ENCODE results near the gene CLCN2.
A peak's percentile ranks its signal among the peaks of the same experiment; 100 is the strongest.

Gene CLCN2

DNA sequence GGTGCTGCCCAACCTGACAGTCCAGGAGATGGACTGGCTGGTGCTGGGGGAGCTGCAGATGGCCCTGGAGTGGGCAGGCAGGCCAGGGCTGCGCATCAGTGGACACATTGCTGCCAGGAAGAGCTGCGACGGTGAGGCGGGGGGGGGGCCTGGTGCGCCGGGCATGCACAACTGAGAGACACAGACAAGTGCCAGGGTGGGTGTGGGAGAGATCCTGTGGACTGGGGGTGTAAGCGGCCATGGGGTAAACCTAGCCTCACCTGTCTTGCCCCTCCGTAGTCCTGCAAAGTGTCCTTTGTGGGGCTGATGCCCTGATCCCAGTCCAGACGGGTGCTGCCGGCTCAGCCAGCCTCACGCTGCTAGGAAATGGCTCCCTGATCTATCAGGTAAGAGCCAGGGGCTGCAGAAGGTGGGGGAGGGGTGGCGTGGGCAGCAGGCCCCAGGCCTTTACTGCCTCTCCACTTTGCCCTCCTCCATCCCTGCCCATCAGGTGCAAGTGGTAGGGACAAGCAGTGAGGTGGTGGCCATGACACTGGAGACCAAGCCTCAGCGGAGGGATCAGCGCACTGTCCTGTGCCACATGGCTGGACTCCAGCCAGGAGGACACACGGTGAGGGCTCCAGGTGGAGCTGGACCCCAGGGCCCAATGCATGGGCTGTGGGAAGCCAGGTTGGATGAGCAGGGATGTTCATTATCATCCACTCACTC lies 21.8 kb upstream of the CLCN2 start:
- no peak overlapping the region for H3K4me3 ChIP-seq (ENCODE audit: low read depth, low read length)
- no peak for TF ChIP-seq MYC (IDR thresholded peaks at IDR 0.05; ENCODE audit: low read depth, low read length)
- TF ChIP-seq, protein P1, sequence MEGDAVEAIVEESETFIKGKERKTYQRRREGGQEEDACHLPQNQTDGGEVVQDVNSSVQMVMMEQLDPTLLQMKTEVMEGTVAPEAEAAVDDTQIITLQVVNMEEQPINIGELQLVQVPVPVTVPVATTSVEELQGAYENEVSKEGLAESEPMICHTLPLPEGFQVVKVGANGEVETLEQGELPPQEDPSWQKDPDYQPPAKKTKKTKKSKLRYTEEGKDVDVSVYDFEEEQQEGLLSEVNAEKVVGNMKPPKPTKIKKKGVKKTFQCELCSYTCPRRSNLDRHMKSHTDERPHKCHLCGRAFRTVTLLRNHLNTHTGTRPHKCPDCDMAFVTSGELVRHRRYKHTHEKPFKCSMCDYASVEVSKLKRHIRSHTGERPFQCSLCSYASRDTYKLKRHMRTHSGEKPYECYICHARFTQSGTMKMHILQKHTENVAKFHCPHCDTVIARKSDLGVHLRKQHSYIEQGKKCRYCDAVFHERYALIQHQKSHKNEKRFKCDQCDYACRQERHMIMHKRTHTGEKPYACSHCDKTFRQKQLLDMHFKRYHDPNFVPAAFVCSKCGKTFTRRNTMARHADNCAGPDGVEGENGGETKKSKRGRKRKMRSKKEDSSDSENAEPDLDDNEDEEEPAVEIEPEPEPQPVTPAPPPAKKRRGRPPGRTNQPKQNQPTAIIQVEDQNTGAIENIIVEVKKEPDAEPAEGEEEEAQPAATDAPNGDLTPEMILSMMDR (IDR thresholded peaks at IDR 0.05; ENCODE audit: low read depth, low read length) = no peak
- TF ChIP-seq POLR2A (IDR thresholded peaks at IDR 0.05; ENCODE audit: extremely low read depth, insufficient read length) = no peak
- TF ChIP-seq, protein P2, sequence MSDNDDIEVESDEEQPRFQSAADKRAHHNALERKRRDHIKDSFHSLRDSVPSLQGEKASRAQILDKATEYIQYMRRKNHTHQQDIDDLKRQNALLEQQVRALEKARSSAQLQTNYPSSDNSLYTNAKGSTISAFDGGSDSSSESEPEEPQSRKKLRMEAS (IDR thresholded peaks at IDR 0.05; ENCODE audit: low read depth, low read length) = no peak
- DNase-seq (ENCODE audit: low read depth) = no peak

DNA sequence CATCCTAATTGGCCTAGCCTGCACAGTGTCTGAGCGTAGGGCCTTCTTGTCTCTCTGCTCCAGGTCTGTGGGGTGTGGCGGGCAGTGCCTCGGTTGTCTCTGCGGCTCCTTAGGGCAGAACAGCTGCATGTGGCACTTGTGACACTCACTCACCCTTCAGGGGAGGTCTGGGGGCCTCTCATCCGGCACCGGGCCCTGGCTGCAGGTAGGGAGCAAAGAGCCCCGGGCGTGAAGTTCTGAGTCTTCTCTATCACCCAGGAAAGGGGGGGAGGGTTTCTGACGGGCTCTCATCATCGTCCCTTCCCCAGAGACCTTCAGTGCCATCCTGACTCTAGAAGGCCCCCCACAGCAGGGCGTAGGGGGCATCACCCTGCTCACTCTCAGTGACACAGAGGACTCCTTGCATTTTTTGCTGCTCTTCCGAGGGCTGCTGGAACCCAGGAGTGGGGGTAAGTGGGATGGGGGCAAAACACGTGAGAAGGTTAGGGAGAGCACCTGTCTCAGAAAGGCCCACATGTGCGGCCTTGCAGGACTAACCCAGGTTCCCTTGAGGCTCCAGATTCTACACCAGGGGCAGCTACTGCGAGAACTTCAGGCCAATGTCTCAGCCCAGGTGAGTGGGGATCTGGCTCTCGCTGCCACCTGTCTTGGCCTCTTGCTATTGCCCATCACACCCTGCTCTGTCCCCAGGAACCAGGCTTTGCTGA lies 21.1 kb upstream of the CLCN2 start:
- H3K4me3 ChIP-seq (ENCODE audit: low read depth, low read length) = no peak overlapping the region
- no peak for DNase-seq (ENCODE audit: low read depth)
- no peak for TF ChIP-seq POLR2A (IDR thresholded peaks at IDR 0.05; ENCODE audit: extremely low read depth, insufficient read length)
- TF ChIP-seq, protein P1 (IDR thresholded peaks at IDR 0.05; ENCODE audit: low read depth, low read length) = no peak
- TF ChIP-seq, protein P2 (IDR thresholded peaks at IDR 0.05; ENCODE audit: low read depth, low read length) = no peak
- TF ChIP-seq MYC (IDR thresholded peaks at IDR 0.05; ENCODE audit: low read depth, low read length) = no peak

GRCh38 chr3:184381261-184382224 lies 20.1 kb upstream of the CLCN2 start:
- no peak overlapping the region for H3K4me3 ChIP-seq (ENCODE audit: low read depth, low read length)
- peak; percentile 45 for DNase-seq (ENCODE audit: low read depth)
- TF ChIP-seq MYC (IDR thresholded peaks at IDR 0.05; ENCODE audit: low read depth, low read length) (no peak), POLR2A (IDR thresholded peaks at IDR 0.05; ENCODE audit: extremely low read depth, insufficient read length) (no peak)
- TF ChIP-seq, protein P2 (IDR thresholded peaks at IDR 0.05; ENCODE audit: low read depth, low read length) = no peak
- TF ChIP-seq, protein P1 (IDR thresholded peaks at IDR 0.05; ENCODE audit: low read depth, low read length) = no peak

- no peak for TF ChIP-seq POLR2A (IDR thresholded peaks at IDR 0.05; ENCODE audit: extremely low read depth, insufficient read length)
- no peak for TF ChIP-seq MYC (IDR thresholded peaks at IDR 0.05; ENCODE audit: low read depth, low read length)
- TF ChIP-seq, protein P1 (IDR thresholded peaks at IDR 0.05; ENCODE audit: low read depth, low read length) = no peak
- TF ChIP-seq, protein P2 (IDR thresholded peaks at IDR 0.05; ENCODE audit: low read depth, low read length) = no peak
- DNase-seq (ENCODE audit: low read depth) = no peak
- H3K4me3 ChIP-seq (ENCODE audit: low read depth, low read length) = no peak overlapping the region
These were observed 19.3 kb upstream of the CLCN2 start for GRCh38 chr3:184380627-184381260.

GRCh38 chr3:184380185-184380626 lies 18.8 kb upstream of the CLCN2 start:
- H3K4me3 ChIP-seq (ENCODE audit: low read depth, low read length) = no peak overlapping the region
- no peak for DNase-seq (ENCODE audit: low read depth)
- TF ChIP-seq POLR2A (IDR thresholded peaks at IDR 0.05; ENCODE audit: extremely low read depth, insufficient read length) = no peak
- no peak for TF ChIP-seq MYC (IDR thresholded peaks at IDR 0.05; ENCODE audit: low read depth, low read length)
- TF ChIP-seq, protein P2 (IDR thresholded peaks at IDR 0.05; ENCODE audit: low read depth, low read length) = no peak
- TF ChIP-seq, protein P1 (IDR thresholded peaks at IDR 0.05; ENCODE audit: low read depth, low read length) = no peak

All from NB4 (cell line).